ENCODE measurements around the gene DGKD.
"Not testable (repeated sequence)": the region's sequence is repeated elsewhere in the genome, so short reads cannot be mapped to it uniquely, and the experiment has no call there.

Gene DGKD

DNA sequence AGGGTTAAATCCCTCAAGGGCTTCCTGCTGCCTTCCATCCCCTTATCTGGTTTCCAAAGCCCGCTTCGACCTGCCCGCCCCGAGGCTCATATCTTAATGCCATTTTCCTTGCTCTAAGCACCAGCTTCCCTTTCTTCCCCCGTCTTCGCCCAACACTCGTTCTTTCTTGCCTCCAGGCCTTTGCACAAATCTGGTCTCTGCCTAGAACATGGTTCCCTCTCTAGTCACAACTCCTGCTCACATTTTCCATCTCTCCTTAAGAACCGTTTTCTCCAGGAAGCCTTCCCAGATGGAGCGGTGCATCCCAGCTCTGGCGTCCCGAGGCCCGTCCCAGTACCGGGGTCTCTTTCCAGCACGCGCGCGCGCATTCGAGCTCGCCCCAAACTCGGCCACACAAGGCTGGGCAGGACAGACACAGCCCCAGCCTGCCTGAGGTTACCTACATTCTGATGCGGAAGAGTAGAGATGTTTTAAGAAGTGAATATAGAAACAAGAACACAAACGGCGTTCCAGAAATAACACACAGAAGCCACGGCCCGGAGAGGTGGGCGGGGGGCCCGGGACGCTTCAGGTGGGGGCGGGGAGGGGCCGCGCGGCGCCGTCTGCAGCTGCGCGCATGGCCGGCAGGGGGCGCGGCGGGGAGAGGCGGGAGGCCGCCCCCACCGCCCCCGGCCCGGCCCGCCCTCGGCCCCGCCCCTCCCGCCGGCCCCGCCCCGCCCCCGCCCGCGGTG is at the start of gene DGKD:
TSS of gene DGKD (plus strand) at position 726 of the 731 bp plus-strand sequence. CDS start 25 bp downstream, outside the sequence.
- no peak for DNase-seq (ENCODE audit: low read depth)

DNA sequence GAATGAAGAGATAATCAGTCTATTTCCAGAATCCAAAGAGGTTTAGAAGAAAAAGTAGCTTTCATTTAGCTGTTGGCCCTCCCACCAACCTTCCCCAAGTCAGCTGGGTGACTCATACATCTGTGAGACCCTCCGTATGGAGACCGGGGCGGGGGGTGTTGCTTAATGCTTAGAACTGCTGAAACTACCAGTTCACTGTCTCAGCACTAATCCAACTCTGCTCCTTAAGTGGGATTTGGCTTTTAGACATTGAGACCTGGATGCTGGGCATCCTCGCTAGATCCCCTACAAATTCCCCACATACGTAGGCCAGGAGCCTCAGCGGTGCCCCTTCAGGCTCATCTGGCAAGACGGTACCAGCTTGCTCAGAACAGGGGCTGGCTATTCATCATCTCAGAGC is 46.7 kb upstream of the DGKD start, which contains the start of gene SAG:
TSS of gene SAG (plus strand) at position 252 of the 400 bp plus-strand sequence. CDS start 1,374 bp downstream, outside the sequence.
- DNase-seq (ENCODE audit: low read depth): no peak

DNA sequence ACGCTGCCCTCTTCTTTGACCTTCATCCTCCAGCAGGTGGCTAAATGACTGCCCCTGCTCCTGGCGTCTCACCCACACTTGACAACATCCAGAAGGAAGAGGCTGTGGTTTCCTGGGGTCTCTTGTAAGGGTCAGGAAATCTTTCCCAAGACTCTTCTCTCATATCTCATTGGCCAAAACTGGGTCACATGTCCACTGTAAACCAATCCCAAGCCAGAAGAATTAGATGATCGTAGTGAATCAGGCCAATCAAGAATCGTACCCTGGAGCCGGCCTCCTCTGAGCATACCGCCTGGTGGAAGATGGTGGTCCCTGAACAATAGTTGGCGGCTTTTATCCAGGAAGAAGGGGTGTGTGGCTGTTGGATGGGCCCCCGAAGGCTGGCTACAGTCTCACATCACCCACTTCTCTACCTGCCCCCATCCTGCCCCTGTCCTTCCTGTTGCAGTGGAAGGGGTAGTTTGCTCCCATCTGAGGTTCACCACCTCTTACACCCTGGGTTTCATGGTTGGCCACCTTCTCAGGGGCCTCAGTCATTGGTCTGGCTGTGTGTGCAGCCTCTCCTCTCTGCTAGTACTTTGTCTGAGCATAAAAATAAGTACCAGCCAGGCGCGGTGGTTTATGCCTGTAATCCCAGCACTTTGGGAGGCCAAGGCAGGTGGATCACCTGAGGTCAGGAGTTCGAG is 42.9 kb upstream of the DGKD start:
- DNase-seq (ENCODE audit: low read depth): no peak

- no peak for DNase-seq (ENCODE audit: low read depth)
Observed at GRCh38 chr2:233312874-233313273, 41.4 kb upstream of the DGKD start.

- DNase-seq (ENCODE audit: low read depth): no peak
Observed at GRCh38 chr2:233314180-233314925, 39.9 kb upstream of the DGKD start.

DNA sequence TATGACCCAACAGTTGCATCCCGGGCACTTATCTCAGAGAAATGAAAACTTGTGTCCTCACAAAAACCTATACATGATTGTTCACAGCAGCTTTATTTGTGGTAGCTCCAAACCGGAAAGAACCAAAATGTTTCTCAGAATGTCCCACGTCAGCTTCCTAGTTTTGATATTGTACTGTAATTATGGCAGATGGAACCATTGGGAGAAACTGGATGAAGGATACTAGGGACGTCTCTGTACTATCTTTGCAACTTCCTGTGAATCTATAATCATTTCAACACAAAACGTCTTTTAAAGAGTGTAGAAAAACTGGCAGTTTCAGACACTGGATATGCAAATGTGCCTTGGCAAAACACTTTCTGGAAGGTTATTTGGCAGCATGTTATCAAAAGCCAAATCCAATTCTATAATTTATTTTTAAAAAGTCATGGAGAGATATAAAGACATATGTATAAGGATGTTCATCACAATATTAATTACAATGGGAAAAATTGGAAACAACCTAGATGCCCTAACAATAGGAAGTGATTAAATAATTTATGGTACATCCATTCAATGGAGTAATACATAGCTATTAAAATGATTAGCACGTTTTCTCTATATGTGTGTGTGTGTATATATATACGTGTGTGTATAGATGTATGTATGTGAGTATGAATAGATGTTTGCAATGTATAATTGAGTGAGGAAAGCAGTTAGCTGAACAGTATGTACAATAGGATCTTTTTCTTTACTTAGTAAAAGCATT is 36.9 kb upstream of the DGKD start:
- no peak for DNase-seq (ENCODE audit: low read depth)

DNA sequence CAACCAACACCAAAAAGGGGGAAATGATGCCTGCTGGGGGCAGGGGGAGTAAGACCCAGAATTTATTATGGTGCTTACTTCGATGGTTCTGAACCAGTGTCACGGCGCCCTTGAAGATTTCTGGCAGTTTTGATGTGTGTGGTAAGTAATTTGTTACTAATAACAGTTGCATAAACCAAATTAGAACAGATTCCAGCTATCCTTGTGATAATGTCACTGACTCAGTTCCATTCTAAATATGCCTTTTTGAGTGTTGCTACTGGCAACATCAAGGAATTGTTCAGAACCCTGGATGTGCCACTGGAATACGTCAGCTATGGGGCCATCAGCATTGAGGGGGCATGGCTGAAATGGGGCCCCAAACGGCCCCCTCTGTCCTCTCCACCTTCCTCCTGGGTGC is 35.0 kb upstream of the DGKD start:
- DNase-seq (ENCODE audit: low read depth): no peak

DNA sequence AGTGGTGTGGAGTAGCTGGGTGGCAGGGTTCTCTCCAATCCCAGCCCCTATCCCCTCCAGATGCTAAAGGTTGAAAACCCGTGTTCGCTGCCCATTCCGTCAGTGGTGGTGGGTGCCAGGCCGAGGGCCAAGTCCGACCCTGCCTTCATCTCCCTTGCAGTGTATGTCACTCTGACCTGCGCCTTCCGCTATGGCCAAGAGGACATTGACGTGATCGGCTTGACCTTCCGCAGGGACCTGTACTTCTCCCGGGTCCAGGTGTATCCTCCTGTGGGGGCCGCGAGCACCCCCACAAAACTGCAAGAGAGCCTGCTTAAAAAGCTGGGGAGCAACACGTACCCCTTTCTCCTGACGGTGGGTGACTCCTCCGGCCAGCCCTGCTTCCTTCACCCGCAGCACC is 33.8 kb upstream of the DGKD start:
- no peak for DNase-seq (ENCODE audit: low read depth)

- DNase-seq (ENCODE audit: low read depth): no peak
Observed at GRCh38 chr2:233321166-233321565, 33.1 kb upstream of the DGKD start.

GRCh38 chr2:233323851-233324250 is 30.4 kb upstream of the DGKD start:
- no peak for DNase-seq (ENCODE audit: low read depth)

DNA sequence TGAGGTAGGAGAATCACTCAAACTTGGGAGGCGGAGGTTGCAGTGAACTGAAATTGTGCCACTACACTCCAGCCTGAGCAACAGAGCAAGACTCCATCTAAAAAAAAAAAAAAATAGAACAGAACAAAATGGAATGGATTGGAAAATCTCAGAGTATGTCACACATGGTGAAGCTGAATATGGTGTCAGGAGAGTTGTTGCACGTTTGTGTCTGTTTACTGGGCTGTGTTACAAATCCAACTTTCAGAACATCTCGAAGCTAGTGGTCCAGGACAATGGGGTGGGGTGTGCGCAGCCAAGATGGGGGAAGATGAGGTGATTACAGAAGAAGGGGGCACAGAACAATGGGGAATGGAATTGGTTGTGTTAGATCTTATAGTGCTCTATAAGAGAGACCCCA is 29.0 kb upstream of the DGKD start:
- no peak for DNase-seq (ENCODE audit: low read depth)

DNA sequence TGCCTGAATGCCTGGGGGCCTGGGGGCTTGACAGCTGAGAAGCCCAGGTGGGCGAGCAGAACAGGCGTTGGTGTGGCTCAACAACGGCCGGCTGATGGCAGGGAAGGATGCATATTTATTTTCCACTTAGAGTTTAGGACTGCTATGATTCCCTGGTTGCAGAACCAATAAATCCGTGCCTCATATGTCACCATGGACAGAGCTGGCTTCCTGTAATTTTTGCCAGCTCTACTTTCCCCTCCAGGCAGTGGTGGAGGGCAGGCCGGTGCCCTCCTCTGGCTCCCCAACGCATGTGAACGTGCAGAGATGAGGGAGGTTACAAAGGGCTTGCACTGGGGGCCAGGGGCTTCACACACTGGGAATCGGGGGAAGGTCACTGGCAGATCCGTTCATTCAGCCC is 28.5 kb upstream of the DGKD start:
- no peak for DNase-seq (ENCODE audit: low read depth)

GRCh38 chr2:233326500-233326899 is 27.8 kb upstream of the DGKD start:
- DNase-seq (ENCODE audit: low read depth): no peak

DNA sequence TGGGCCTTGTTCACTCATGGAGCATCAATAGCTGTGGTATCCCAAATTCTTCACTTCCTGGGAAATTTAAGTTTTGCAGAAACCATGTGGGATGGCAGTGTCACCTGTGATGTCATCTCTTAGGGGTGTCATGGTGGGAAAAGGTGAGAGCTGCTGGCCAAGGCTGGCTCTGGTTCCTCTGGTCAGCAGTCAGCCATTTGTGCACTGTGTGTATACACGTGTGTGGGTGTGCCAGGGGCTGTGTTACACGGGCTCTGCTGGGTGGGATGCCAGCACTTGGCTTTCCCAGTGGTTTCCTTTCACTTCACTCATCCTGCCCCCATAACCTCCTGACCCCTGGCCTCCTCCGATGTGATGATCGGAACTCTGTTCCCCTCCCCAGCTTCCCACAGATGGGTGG is 25.4 kb upstream of the DGKD start:
- DNase-seq (ENCODE audit: low read depth): no peak

- DNase-seq (ENCODE audit: low read depth): no peak
Observed at GRCh38 chr2:233329489-233330135, 24.7 kb upstream of the DGKD start.

- no peak for DNase-seq (ENCODE audit: low read depth)
Observed at GRCh38 chr2:233331536-233331935, 22.8 kb upstream of the DGKD start.

DNA sequence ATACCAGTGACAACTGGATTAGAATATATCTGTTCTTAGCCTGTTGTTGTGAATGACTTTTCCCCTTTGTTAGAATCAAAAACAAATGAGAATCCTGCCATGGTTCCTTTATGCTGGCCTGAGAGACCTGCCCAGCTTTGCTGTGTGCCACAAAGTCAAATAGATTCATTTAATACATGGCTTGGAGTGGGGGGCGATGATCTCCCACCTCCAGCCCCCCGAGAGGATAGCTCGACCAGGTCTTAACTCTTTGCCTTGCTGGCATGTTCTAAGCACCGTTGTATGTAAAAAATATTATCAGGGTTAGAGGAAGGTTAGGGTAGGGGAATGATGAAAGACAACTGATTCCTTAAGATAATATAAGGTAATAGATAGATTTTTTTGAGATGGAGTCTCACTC is 22.2 kb upstream of the DGKD start:
- no peak for DNase-seq (ENCODE audit: low read depth)

DNA sequence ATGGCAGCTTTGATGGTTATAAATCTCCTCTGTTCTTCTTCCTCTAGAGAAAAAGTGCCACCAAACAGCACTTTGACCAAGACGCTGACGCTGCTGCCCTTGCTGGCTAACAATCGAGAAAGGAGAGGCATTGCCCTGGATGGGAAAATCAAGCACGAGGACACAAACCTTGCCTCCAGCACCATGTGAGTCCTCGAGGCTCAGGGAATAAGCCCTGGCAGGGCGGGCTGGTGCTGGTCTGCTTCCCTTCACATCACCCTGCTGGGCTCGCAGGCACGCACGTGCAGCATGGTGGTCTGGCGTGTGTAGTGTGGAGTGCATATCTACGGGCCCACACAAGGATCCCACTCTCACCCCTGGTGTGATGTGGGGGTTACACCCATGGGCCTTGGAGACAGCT is 19.4 kb upstream of the DGKD start:
- no peak for DNase-seq (ENCODE audit: low read depth)

DNA sequence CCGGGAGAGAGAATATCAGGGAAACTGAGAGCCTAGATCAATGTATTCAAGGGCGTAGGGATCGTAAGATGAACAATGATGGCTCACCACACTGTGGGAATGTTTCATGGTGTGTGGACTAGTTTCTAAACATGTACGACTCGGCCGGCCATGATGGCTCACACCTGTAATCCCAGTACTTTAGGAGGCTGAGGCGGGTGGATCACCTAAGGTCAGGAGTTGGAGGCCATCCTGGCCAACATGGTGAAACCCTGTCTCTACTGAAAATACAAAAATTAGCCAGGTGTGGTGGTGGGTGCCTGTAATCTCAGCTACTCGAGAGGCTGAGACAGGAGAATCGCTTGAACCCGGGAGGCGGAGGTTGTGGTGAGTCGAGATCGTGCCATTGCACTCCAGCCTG is 18.2 kb upstream of the DGKD start:
- DNase-seq (ENCODE audit: low read depth): not testable (repeated sequence)

DNA sequence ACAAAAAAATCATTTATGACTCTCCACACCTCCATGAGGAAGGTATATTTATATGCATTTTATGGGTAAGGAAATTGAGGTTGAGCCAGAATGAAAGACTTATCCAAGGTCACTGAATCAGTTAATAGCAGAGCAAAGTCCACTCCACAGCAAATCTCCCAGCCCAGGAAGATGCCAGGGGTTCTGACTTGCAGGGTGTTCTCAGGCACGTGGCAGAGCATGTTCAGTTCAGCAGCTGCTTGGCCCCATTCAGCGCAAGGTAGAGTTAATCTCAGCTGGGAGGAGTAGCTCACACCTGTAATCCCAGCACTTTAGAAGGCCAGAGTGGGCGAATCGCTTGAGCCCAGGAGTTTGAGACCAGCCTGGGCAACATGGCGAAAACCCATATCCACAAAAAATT is 17.8 kb upstream of the DGKD start:
- DNase-seq (ENCODE audit: low read depth): no peak

- DNase-seq (ENCODE audit: low read depth): no peak
Observed at GRCh38 chr2:233338046-233338445, 16.2 kb upstream of the DGKD start.
